ENCODE data around the gene MIGA2. TPM values are rescaled to one million over a fixed set of nuclear protein-coding genes. Genes with fewer than 3 reads are reported as not detected.
"Not testable (repeated sequence)": the region's sequence is repeated elsewhere in the genome, so short reads cannot be mapped to it uniquely, and the experiment has no call there.

MIGA2 gene
- total RNA-seq, 4 donors from 2014 or later: 37.7 to 66.1 (median 47.4) TPM

- peak in 1 of 2 donors; percentile 36 for DNase-seq (ENCODE audit: low spot score in 2 of 2)
- 1 to 2% methylated on average over 37 of the region's 37 CpGs for WGBS, 2 donors
- intact Hi-C loops (cut with DNase I; ENCODE audit: low total_unique reads): no loop called here
- H3K4me3 ChIP-seq (ENCODE audit: low read depth, poor library complexity, severe bottlenecking): peak overlapping the region; percentile 92
- TF ChIP-seq CTCF (IDR thresholded peaks at IDR 0.05) (no peak), POLR2A (IDR thresholded peaks at IDR 0.05) (no peak)
Measured at GRCh38 chr9:129111528-129112151, 75.2 kb downstream of the MIGA2 start.

GRCh38 chr9:129112526-129112925 lies 76.1 kb downstream of the MIGA2 start:
- DNase-seq (ENCODE audit: low spot score in 2 of 2); H3K4me3 ChIP-seq (ENCODE audit: low read depth, poor library complexity, severe bottlenecking); intact Hi-C loops (cut with DNase I; ENCODE audit: low total_unique reads): not testable (repeated sequence)
- 87 to 90% methylated on average over 17 of the region's 17 CpGs for WGBS, 2 donors

GRCh38 chr9:129113645-129114304 lies 77.3 kb downstream of the MIGA2 start:
- TF ChIP-seq POLR2A (IDR thresholded peaks at IDR 0.05): no peak
- TF ChIP-seq CTCF (IDR thresholded peaks at IDR 0.05): no peak
- DNase-seq (ENCODE audit: low spot score in 2 of 2): no peak
- 88% methylated on average over 17 of the region's 17 CpGs for WGBS, 2 donors
- intact Hi-C loops (cut with DNase I; ENCODE audit: low total_unique reads): no loop called here
- H3K4me3 ChIP-seq (ENCODE audit: low read depth, poor library complexity, severe bottlenecking): no peak overlapping the region

GRCh38 chr9:129118799-129119198 lies 82.4 kb downstream of the MIGA2 start:
- intact Hi-C loops (cut with DNase I; ENCODE audit: low total_unique reads): no loop called here
- WGBS, 2 donors: 50 to 69% methylated on average over 4 of the region's 4 CpGs
- DNase-seq (ENCODE audit: low spot score in 2 of 2): no peak
- no peak for TF ChIP-seq POLR2A (IDR thresholded peaks at IDR 0.05)
- no peak for TF ChIP-seq CTCF (IDR thresholded peaks at IDR 0.05)
- no peak overlapping the region for H3K4me3 ChIP-seq (ENCODE audit: low read depth, poor library complexity, severe bottlenecking)

- TF ChIP-seq POLR2A (IDR thresholded peaks at IDR 0.05) (no peak), CTCF (IDR thresholded peaks at IDR 0.05) (no peak)
- DNase-seq (ENCODE audit: low spot score in 2 of 2): no peak
- no peak overlapping the region for H3K4me3 ChIP-seq (ENCODE audit: low read depth, poor library complexity, severe bottlenecking)
- 50 to 59% methylated on average over 3 of the region's 3 CpGs for WGBS, 2 donors
- intact Hi-C loops (cut with DNase I; ENCODE audit: low total_unique reads): no loop called here
Measured at GRCh38 chr9:129121483-129121882, 85.1 kb downstream of the MIGA2 start.

Other genes starting within 250 kb of the MIGA2 start
- 10 to 100 TPM in 3 of 4 donors, 1 to 10 TPM in 1; 5.0 to 14.8 (median 12.8) TPM for gene TBC1D13, start 249.4 kb upstream of the MIGA2 start, total RNA-seq
- gene ENDOG, start 218.1 kb upstream of the MIGA2 start, total RNA-seq: 10 to 100 TPM; 12.5 to 34.7 (median 25.5) TPM
- 10 to 100 TPM; 15.0 to 41.5 (median 32.3) TPM for gene SPOUT1, start 206.8 kb upstream of the MIGA2 start, total RNA-seq
- gene KYAT1, start 154.7 kb upstream of the MIGA2 start, total RNA-seq: 10 to 100 TPM in 2 of 4 donors, 1 to 10 TPM in 2; 8.2 to 19.4 (median 10.9) TPM
- 100 to 1,000 TPM in 3 of 4 donors, 10 to 100 TPM in 1; 89.6 to 131 (median 111) TPM for gene LRRC8A, start 154.5 kb upstream of the MIGA2 start, total RNA-seq
- gene PHYHD1, start 115.6 kb upstream of the MIGA2 start, total RNA-seq: 10 to 100 TPM; 31.3 to 60.2 (median 50.6) TPM
- 10 to 100 TPM in 3 of 4 donors, 1 to 10 TPM in 1; 9.8 to 16.4 (median 11.9) TPM for gene DOLK, start 89.0 kb upstream of the MIGA2 start, total RNA-seq
- 10 to 100 TPM; 32.8 to 44.3 (median 36.1) TPM for gene NUP188, start 88.9 kb upstream of the MIGA2 start, total RNA-seq
- gene SH3GLB2, start 8.3 kb upstream of the MIGA2 start, total RNA-seq: 100 to 1,000 TPM; 177 to 378 (median 207) TPM
- 10 to 100 TPM in 2 of 4 donors, 1 to 10 TPM in 2; 7.5 to 14.0 (median 10.7) TPM for gene DOLPP1, start 44.5 kb downstream of the MIGA2 start, total RNA-seq
- gene CRAT, start 74.2 kb downstream of the MIGA2 start, total RNA-seq: 10 to 100 TPM; 13.7 to 78.2 (median 31.3) TPM
- gene PTPA, start 74.8 kb downstream of the MIGA2 start, total RNA-seq: 100 to 1,000 TPM in 1 of 4 donors, 10 to 100 TPM in 3; 62.9 to 104 (median 73.8) TPM
- gene IER5L, start 141.6 kb downstream of the MIGA2 start, total RNA-seq: 10 to 100 TPM; 10.9 to 16.1 (median 12.6) TPM